ENCODE results near the gene NAPSA. TPM values are rescaled to one million over a fixed set of nuclear protein-coding genes. Genes with fewer than 3 reads are reported as not detected.

Gene NAPSA
- total and polyA plus RNA-seq, 9 of the 15 experiments (the other 6 are each of a cell fraction or from before 2014, with no cell fraction given), result 0.25 to 1.9 (median 0.69) TPM

DNA sequence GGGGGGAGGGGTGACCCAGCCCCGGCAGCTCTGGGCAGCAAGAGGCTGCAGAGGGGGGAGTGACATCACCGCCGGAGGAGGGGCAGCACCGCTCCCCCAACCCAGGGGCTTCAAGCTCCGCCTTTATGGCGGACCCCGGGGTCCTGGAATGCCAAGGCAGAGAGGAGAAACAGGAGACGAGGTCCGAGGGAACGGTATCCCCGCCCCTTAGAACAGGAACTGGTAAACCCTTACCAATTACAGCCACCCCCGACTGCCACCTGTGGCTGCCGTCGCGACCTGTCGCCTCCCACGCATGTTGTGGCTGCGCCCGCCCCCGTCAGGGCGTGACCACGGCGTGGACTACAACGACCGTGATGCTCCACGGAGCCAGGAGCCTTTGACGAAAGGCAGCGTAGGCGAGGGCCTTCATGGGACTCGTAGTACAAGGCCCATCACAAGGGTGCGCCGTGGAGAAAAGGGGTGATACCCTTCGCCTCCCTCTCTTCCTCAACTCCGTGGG lies 32.2 kb downstream of the NAPSA start (continued):
- TF ChIP-seq, protein P1, sequence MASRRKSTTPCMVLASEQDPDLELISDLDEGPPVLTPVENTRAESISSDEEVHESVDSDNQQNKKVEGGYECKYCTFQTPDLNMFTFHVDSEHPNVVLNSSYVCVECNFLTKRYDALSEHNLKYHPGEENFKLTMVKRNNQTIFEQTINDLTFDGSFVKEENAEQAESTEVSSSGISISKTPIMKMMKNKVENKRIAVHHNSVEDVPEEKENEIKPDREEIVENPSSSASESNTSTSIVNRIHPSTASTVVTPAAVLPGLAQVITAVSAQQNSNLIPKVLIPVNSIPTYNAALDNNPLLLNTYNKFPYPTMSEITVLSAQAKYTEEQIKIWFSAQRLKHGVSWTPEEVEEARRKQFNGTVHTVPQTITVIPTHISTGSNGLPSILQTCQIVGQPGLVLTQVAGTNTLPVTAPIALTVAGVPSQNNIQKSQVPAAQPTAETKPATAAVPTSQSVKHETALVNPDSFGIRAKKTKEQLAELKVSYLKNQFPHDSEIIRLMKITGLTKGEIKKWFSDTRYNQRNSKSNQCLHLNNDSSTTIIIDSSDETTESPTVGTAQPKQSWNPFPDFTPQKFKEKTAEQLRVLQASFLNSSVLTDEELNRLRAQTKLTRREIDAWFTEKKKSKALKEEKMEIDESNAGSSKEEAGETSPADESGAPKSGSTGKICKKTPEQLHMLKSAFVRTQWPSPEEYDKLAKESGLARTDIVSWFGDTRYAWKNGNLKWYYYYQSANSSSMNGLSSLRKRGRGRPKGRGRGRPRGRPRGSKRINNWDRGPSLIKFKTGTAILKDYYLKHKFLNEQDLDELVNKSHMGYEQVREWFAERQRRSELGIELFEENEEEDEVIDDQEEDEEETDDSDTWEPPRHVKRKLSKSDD (conservative IDR thresholded peaks at IDR 0.05; ENCODE audit: low read length), result no peak
- TF ChIP-seq HNRNPK (IDR thresholded peaks at IDR 0.05; ENCODE audit: low read depth, low read length, poor library complexity, severe bottlenecking) (no peak), ZNF134 (CRISPR knock-in tag; conservative IDR thresholded peaks at IDR 0.05) (no peak), MXI1 (IDR thresholded peaks at IDR 0.05; ENCODE audit: low read depth, low read length) (no peak), IRF2 (CRISPR knock-in tag; IDR thresholded peaks at IDR 0.05) (no peak), GATAD2A (IDR thresholded peaks at IDR 0.05) (0 out of 2 replicates have a peak, but pooled peaks have one; percentile 15), HEY1 (CRISPR knock-in tag; IDR thresholded peaks at IDR 0.05; ENCODE audit: borderline replicate concordance) (no peak), ETS2 (tag; IDR thresholded peaks at IDR 0.05; ENCODE audit: borderline replicate concordance, poor library complexity, severe bottlenecking) (no peak), ZNF133 (CRISPR knock-in tag; IDR thresholded peaks at IDR 0.05) (no peak), NR3C1 (CRISPR knock-in tag; IDR thresholded peaks at IDR 0.05) (no peak), ARHGAP35 (IDR thresholded peaks at IDR 0.05; ENCODE audit: partially characterized antibody) (no peak), ZNF644 (tag; IDR thresholded peaks at IDR 0.05; ENCODE audit: low read depth) (peak; percentile 86), LARP7 (IDR thresholded peaks at IDR 0.05) (no peak), KLF10 (CRISPR knock-in tag; IDR thresholded peaks at IDR 0.05) (no peak), FOXJ3 (CRISPR knock-in tag; IDR thresholded peaks at IDR 0.05) (no peak), RNF2 (IDR thresholded peaks at IDR 0.05) (no peak; the same call in 1 of the 2 replicates), NCOA4 (IDR thresholded peaks at IDR 0.05; ENCODE audit: partially characterized antibody) (no peak)
- TF ChIP-seq, protein P2, sequence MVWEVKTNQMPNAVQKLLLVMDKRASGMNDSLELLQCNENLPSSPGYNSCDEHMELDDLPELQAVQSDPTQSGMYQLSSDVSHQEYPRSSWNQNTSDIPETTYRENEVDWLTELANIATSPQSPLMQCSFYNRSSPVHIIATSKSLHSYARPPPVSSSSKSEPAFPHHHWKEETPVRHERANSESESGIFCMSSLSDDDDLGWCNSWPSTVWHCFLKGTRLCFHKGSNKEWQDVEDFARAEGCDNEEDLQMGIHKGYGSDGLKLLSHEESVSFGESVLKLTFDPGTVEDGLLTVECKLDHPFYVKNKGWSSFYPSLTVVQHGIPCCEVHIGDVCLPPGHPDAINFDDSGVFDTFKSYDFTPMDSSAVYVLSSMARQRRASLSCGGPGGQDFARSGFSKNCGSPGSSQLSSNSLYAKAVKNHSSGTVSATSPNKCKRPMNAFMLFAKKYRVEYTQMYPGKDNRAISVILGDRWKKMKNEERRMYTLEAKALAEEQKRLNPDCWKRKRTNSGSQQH (CRISPR knock-in tag; IDR thresholded peaks at IDR 0.05), result no peak
- TF ChIP-seq, protein P3, sequence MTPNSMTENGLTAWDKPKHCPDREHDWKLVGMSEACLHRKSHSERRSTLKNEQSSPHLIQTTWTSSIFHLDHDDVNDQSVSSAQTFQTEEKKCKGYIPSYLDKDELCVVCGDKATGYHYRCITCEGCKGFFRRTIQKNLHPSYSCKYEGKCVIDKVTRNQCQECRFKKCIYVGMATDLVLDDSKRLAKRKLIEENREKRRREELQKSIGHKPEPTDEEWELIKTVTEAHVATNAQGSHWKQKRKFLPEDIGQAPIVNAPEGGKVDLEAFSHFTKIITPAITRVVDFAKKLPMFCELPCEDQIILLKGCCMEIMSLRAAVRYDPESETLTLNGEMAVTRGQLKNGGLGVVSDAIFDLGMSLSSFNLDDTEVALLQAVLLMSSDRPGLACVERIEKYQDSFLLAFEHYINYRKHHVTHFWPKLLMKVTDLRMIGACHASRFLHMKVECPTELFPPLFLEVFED (CRISPR knock-in tag; conservative IDR thresholded peaks at IDR 0.05), result no peak
- TF ChIP-seq, protein P4, sequence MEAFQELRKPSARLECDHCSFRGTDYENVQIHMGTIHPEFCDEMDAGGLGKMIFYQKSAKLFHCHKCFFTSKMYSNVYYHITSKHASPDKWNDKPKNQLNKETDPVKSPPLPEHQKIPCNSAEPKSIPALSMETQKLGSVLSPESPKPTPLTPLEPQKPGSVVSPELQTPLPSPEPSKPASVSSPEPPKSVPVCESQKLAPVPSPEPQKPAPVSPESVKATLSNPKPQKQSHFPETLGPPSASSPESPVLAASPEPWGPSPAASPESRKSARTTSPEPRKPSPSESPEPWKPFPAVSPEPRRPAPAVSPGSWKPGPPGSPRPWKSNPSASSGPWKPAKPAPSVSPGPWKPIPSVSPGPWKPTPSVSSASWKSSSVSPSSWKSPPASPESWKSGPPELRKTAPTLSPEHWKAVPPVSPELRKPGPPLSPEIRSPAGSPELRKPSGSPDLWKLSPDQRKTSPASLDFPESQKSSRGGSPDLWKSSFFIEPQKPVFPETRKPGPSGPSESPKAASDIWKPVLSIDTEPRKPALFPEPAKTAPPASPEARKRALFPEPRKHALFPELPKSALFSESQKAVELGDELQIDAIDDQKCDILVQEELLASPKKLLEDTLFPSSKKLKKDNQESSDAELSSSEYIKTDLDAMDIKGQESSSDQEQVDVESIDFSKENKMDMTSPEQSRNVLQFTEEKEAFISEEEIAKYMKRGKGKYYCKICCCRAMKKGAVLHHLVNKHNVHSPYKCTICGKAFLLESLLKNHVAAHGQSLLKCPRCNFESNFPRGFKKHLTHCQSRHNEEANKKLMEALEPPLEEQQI (IDR thresholded peaks at IDR 0.05), result no peak
- TF ChIP-seq, protein P5, sequence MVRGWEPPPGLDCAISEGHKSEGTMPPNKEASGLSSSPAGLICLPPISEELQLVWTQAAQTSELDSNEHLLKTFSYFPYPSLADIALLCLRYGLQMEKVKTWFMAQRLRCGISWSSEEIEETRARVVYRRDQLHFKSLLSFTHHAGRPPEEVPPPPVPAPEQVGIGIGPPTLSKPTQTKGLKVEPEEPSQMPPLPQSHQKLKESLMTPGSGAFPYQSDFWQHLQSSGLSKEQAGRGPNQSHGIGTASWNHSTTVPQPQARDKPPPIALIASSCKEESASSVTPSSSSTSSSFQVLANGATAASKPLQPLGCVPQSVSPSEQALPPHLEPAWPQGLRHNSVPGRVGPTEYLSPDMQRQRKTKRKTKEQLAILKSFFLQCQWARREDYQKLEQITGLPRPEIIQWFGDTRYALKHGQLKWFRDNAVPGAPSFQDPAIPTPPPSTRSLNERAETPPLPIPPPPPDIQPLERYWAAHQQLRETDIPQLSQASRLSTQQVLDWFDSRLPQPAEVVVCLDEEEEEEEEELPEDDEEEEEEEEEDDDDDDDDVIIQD (CRISPR knock-in tag; IDR thresholded peaks at IDR 0.05), result no peak

All from K562 (cell line).